Astrocyte (in vitro differentiated cells and primary cell): ENCODE results near the gene KIF25. TPM values are rescaled to one million over a fixed set of nuclear protein-coding genes. Genes with fewer than 3 reads are reported as not detected.
A peak's percentile ranks its signal among the peaks of the same experiment; 100 is the strongest.

Experiments
- DNase-seq: peaks from one replicate; pipeline ENCODE4 v3.0.0-alpha.2; 2010; ENCODE audit warnings: low read depth
- FAIRE-seq: peaks from 2 replicates; lab custom pipeline; 2011; peaks lifted over from hg19 to GRCh38; lab: Jason Lieb, UNC
- H2AFZ ChIP-seq: 2 replicates; pipeline ENCODE4 v1.6.0; 2012; ENCODE audit warnings: low read depth, low read length, inconsistent platforms
- H3K27ac ChIP-seq: 2 replicates; pipeline ENCODE4 v1.5.1; 2011; ENCODE audit warnings: low read depth, low read length, inconsistent platforms
- H3K27me3 ChIP-seq: 2 replicates; pipeline ENCODE4 v1.6.0; 2011; ENCODE audit warnings: low read length, inconsistent platforms; ENCODE audit not compliant: insufficient read depth
- H3K36me3 ChIP-seq: 2 replicates; pipeline ENCODE4 v1.5.1; 2011; ENCODE audit warnings: low read length, inconsistent platforms; ENCODE audit not compliant: insufficient read depth
- H3K4me1 ChIP-seq: 2 replicates; pipeline ENCODE4 v1.5.1; 2011; ENCODE audit warnings: low read length, inconsistent platforms; ENCODE audit not compliant: insufficient read depth
- H3K4me2 ChIP-seq: 2 replicates; pipeline ENCODE4 v1.6.0; 2012; ENCODE audit warnings: low read length, inconsistent platforms
- H3K4me3 ChIP-seq: 2 replicates; pipeline ENCODE4 v1.5.1; 2011; ENCODE audit warnings: low read depth, mild to moderate bottlenecking, low read length, inconsistent platforms; ENCODE audit not compliant: insufficient read depth
- H3K79me2 ChIP-seq: 2 replicates; pipeline ENCODE4 v1.6.0; 2012; ENCODE audit warnings: mild to moderate bottlenecking, low read length, inconsistent platforms; ENCODE audit not compliant: insufficient read depth
- H3K9ac ChIP-seq: 2 replicates; pipeline ENCODE4 v1.6.0; 2012; ENCODE audit warnings: mild to moderate bottlenecking, low read length, inconsistent platforms
- H3K9me3 ChIP-seq: 2 replicates; pipeline ENCODE4 v1.5.1; 2012; ENCODE audit warnings: low read depth, mild to moderate bottlenecking, low read length, inconsistent platforms; ENCODE audit not compliant: insufficient read depth
- H4K20me1 ChIP-seq: 2 replicates; pipeline ENCODE4 v1.6.0; 2012; ENCODE audit warnings: low read length, inconsistent platforms; ENCODE audit not compliant: insufficient read depth
- H3K27ac Mint-ChIP-seq: one replicate; pipeline ENCODE4 v1.8.0; 2021; ENCODE audit warnings: mild to moderate bottlenecking, mixed read lengths; ENCODE audit not compliant: unreplicated experiment
- H3K27me3 Mint-ChIP-seq: one replicate; pipeline ENCODE4 v1.8.0; 2021; ENCODE audit warnings: low read depth, mixed read lengths; ENCODE audit not compliant: unreplicated experiment
- H3K36me3 Mint-ChIP-seq: one replicate; pipeline ENCODE4 v1.8.0; 2021; ENCODE audit warnings: low read depth, mixed read lengths; ENCODE audit not compliant: unreplicated experiment
- H3K4me1 Mint-ChIP-seq: one replicate; pipeline ENCODE4 v1.8.0; 2021; ENCODE audit warnings: low read depth, mixed read lengths; ENCODE audit not compliant: unreplicated experiment
- H3K4me3 Mint-ChIP-seq: one replicate; pipeline ENCODE4 v1.8.0; 2021; ENCODE audit warnings: mild to moderate bottlenecking, moderate library complexity, mixed read lengths; ENCODE audit not compliant: unreplicated experiment
- H3K9me3 Mint-ChIP-seq: one replicate; pipeline ENCODE4 v1.8.0; 2021; ENCODE audit warnings: mild to moderate bottlenecking, mixed read lengths; ENCODE audit not compliant: unreplicated experiment
- EZH2 ChIP-seq: IDR thresholded peaks from 2 replicates; pipeline ENCODE4 v1.6.1; 2012; ENCODE audit warnings: mild to moderate bottlenecking, low read length, inconsistent platforms; ENCODE audit not compliant: insufficient read depth
- total RNA-seq: library from RNA; stranded (reverse); gene quantifications from 2 replicates; pipeline ENCODE4 v1.2.1, GENCODE V29; 2021
- TF ChIP-seq, protein P1 (sequence below): IDR thresholded peaks from 2 replicates; pipeline ENCODE4 v1.5.1; 2011; ENCODE audit warnings: low read depth, mild to moderate bottlenecking, inconsistent platforms, low read length, moderate library complexity; ENCODE audit not compliant: insufficient read depth

KIF25 gene
- total RNA-seq, 1 donor from 2014 or later = not detected

DNA sequence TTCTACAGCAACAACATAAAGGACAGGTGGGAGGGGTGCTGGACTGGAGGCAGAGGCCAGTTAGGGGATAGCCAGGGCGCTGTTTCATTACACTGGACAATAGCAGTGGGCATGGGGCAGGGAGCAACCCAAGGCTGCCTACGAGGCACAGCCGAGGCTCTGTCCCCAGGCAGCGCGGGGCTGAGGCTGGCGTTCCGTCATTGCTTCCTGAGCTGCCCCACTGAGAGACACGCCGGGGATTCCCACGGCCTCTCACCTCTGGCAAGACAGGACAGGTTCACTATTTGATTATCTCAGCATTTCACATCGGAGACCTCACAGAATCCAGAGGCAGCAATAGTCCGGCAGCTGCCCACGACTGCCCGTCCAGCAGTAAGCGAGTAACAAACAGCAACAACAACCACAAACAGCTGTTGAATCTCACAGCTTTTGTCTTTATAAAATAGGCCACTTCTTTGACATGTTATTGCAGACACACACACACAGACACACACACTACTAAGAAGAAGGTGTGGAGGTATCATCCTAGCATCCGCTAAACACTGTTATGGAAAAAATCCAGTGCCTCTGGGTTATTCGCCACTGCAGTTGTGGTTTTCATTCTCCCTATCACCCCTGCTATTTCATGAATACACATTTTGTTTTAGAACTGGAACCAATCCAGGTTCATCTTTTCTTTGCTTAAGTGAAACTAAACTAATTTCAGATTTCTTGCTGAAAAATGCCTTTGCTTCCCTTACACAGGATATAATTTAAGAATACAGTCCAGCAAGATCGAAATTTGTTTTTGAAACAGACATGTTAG, 19.5 kb downstream of the KIF25 start:
- Histone ChIP-seq H3K4me1 (no peaks in the 10 kb centered on the region), H2AFZ (no peak overlapping the region), H3K27ac (no peak overlapping the region), H4K20me1 (no peaks in the 10 kb centered on the region), H3K4me3 (no peak overlapping the region), H3K36me3 (no peaks in the 10 kb centered on the region), H3K9ac (no peak overlapping the region), H3K79me2 (no peaks in the 10 kb centered on the region), H3K27me3 (peaks cover 26% of the 10 kb centered on the region), H3K4me2 (no peak overlapping the region), H3K9me3 (peaks cover 11% of the 10 kb centered on the region)
- DNase-seq (peak; percentile 34), FAIRE-seq (no peak)
- Mint-ChIP-seq H3K27ac (no peak overlapping the region), H3K36me3 (peaks cover 3% of the 10 kb centered on the region), H3K4me1 (no peaks in the 10 kb centered on the region), H3K9me3 (peaks cover 28% of the 10 kb centered on the region), H3K27me3 (peaks cover 9% of the 10 kb centered on the region), H3K4me3 (no peak overlapping the region)
- TF ChIP-seq EZH2 = no peak
- TF ChIP-seq, protein P1, sequence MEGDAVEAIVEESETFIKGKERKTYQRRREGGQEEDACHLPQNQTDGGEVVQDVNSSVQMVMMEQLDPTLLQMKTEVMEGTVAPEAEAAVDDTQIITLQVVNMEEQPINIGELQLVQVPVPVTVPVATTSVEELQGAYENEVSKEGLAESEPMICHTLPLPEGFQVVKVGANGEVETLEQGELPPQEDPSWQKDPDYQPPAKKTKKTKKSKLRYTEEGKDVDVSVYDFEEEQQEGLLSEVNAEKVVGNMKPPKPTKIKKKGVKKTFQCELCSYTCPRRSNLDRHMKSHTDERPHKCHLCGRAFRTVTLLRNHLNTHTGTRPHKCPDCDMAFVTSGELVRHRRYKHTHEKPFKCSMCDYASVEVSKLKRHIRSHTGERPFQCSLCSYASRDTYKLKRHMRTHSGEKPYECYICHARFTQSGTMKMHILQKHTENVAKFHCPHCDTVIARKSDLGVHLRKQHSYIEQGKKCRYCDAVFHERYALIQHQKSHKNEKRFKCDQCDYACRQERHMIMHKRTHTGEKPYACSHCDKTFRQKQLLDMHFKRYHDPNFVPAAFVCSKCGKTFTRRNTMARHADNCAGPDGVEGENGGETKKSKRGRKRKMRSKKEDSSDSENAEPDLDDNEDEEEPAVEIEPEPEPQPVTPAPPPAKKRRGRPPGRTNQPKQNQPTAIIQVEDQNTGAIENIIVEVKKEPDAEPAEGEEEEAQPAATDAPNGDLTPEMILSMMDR = no peak

DNA sequence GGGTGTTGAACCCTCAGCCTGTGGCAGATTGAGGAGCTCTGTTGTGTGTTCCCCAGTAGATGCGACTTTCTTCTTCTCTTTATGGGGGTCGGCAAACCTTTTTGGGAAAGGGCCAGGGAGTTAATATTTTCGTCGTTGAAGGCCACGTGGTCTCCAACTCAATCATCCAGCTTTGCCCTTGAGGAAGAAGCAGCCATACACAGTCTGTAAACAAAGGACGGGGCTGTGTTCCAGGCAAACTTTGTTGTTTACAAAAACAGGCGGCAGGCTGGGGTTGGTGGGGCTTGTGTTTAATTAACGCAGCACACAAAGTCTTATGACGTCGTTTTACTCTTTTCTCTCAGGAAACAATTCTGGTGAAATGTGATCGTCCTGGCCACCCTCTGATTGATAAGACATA, 20.2 kb downstream of the KIF25 start:
- Mint-ChIP-seq H3K4me3 (no peak overlapping the region), H3K9me3 (peaks cover 26% of the 10 kb centered on the region), H3K27ac (no peak overlapping the region), H3K4me1 (no peaks in the 10 kb centered on the region), H3K27me3 (peaks cover 9% of the 10 kb centered on the region), H3K36me3 (peaks cover 3% of the 10 kb centered on the region)
- no peaks in the 10 kb centered on the region for H3K4me1 ChIP-seq
- H3K4me3 ChIP-seq = no peak overlapping the region
- H2AFZ ChIP-seq = no peak overlapping the region
- no peak overlapping the region for H3K27ac ChIP-seq
- no peaks in the 10 kb centered on the region for H3K36me3 ChIP-seq
- H4K20me1 ChIP-seq = no peaks in the 10 kb centered on the region
- peaks cover 26% of the 10 kb centered on the region for H3K27me3 ChIP-seq
- FAIRE-seq = no peak
- no peaks in the 10 kb centered on the region for H3K79me2 ChIP-seq
- H3K9me3 ChIP-seq = peaks cover 5% of the 10 kb centered on the region
- DNase-seq = no peak
- H3K9ac ChIP-seq = no peak overlapping the region
- H3K4me2 ChIP-seq = no peak overlapping the region
- TF ChIP-seq, protein P1 = no peak
- no peak for TF ChIP-seq EZH2

DNA sequence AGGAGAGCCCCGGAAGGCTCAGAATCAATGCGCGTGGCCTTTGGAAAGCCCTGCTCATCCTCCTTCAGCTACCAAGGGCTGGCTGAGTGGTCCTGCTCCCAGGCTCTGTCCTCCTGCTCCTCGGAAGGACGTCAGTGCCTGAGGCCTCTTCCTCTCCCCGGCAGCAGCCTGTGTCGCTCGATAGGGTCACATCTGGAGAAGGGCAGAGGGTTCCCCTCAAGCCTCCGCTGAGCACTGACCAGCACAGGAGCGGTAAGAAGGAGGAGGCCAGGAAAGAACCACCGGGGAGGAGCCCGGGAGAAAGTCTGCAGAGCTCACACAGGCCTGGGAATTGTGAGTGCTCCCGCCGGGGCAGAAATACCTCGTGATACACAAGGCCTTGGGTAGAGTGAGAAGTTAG, 21.2 kb downstream of the KIF25 start:
- H3K4me3 Mint-ChIP-seq = no peak overlapping the region
- H3K4me1 ChIP-seq = no peaks in the 10 kb centered on the region
- peaks cover 26% of the 10 kb centered on the region for H3K27me3 ChIP-seq
- DNase-seq = no peak
- no peak overlapping the region for H3K27ac ChIP-seq
- no peak overlapping the region for H3K4me3 ChIP-seq
- H3K4me1 Mint-ChIP-seq = no peaks in the 10 kb centered on the region
- H3K79me2 ChIP-seq = no peaks in the 10 kb centered on the region
- TF ChIP-seq, protein P1 = no peak
- no peak for TF ChIP-seq EZH2
- H2AFZ ChIP-seq = no peak overlapping the region
- H3K9ac ChIP-seq = no peak overlapping the region
- no peak overlapping the region for H3K4me2 ChIP-seq
- FAIRE-seq = no peak
- peaks cover 8% of the 10 kb centered on the region for H3K27me3 Mint-ChIP-seq
- no peaks in the 10 kb centered on the region for H3K9me3 ChIP-seq
- no peak overlapping the region for H3K27ac Mint-ChIP-seq
- H4K20me1 ChIP-seq = no peaks in the 10 kb centered on the region
- peaks cover 22% of the 10 kb centered on the region for H3K9me3 Mint-ChIP-seq
- no peaks in the 10 kb centered on the region for H3K36me3 ChIP-seq
- peaks cover 3% of the 10 kb centered on the region for H3K36me3 Mint-ChIP-seq
